HEK293T (cell line): Measurements from ENCODE around the gene PEX7.

ENCODE experiments used
- ELF4 ChIP-seq: fragments of 450-650 bp; IDR thresholded peaks from 2 replicates; pipeline ENCODE4 v1.6.1; 2017; ENCODE audit warnings: antibody characterized with exemption
- FOXM1 ChIP-seq: fragments of 450-650 bp; IDR thresholded peaks from 2 replicates; pipeline ENCODE4 v1.6.1; 2017; ENCODE audit warnings: mild to moderate bottlenecking, borderline replicate concordance
- SP1 ChIP-seq: fragments of 450-650 bp; IDR thresholded peaks from 2 replicates; pipeline ENCODE4 v1.6.1; 2017
- SUZ12 ChIP-seq: fragments of 450-650 bp; IDR thresholded peaks from 2 replicates; pipeline ENCODE4 v1.6.1; 2016; ENCODE audit warnings: mild to moderate bottlenecking
- TARDBP ChIP-seq: fragments of 450-650 bp; IDR thresholded peaks from 2 replicates; pipeline ENCODE4 v1.6.1; 2016
- ZNF384 ChIP-seq: fragments of 450-650 bp; IDR thresholded peaks from 2 replicates; pipeline ENCODE4 v1.6.1; 2016

GRCh38 chr6:136960781-136961180 is 138.4 kb downstream of the PEX7 start:
- TF ChIP-seq FOXM1, result no peak
- no peak for TF ChIP-seq TARDBP
- TF ChIP-seq SP1, result no peak
- TF ChIP-seq SUZ12, result no peak
- no peak for TF ChIP-seq ELF4
- TF ChIP-seq ZNF384, result no peak
